PC-3 (cell line): Measurements from ENCODE around the gene NEU2. TPM values are rescaled to one million over a fixed set of nuclear protein-coding genes. Genes with fewer than 3 reads are reported as not detected.
"Not testable (repeated sequence)": the region's sequence is repeated elsewhere in the genome, so short reads cannot be mapped to it uniquely, and the experiment has no call there.

Experiments
- ATAC-seq: fragments of 200-7000 bp; cut with Tn5 transposase; 2 replicates; pipeline ENCODE4 v1.9.1; 2020; ENCODE audit warnings: mild to moderate bottlenecking, moderate library complexity
- BruUV-seq: library from RNA; stranded (reverse); fragments of 400-500 nt; replicated peaks from 2 replicates; lab custom pipeline; 2021; lab: Mats Ljungman, UMichigan
- CTCF ChIA-PET: fragments of 300-600 bp; sonication (Branson Sonifier 250); formaldehyde crosslinking; loops from one replicate; lab custom pipeline; 2022; ENCODE audit warnings: antibody characterized with exemption; lab: Charles Lee
- POLR2A ChIA-PET: fragments of 300-600 bp; sonication (Branson Sonifier 250); formaldehyde crosslinking; loops from one replicate; lab custom pipeline; 2022; ENCODE audit warnings: antibody characterized with exemption; ENCODE audit not compliant: unreplicated experiment; lab: Charles Lee
- DNase-seq: peaks from one replicate; pipeline ENCODE4 v3.0.0-alpha.2; 2015
- H2AFZ ChIP-seq: fragments of 300-600 bp; sonication (generic); 2 replicates; pipeline ENCODE4 v1.6.0; 2016; ENCODE audit warnings: antibody characterized with exemption, low read length
- H3F3A ChIP-seq: fragments of 300-600 bp; sonication (generic); one replicate; pipeline ENCODE4 v1.6.0; 2017; ENCODE audit warnings: antibody characterized with exemption, low read length, control low read depth, mild to moderate bottlenecking; ENCODE audit not compliant: unreplicated experiment
- H3K27ac ChIP-seq: fragments of 300-600 bp; sonication (generic); 2 replicates; pipeline ENCODE4 v1.5.1; 2016; ENCODE audit warnings: mild to moderate bottlenecking, low read length
- H3K27me3 ChIP-seq: fragments of 300-600 bp; sonication (generic); 2 replicates; pipeline ENCODE4 v1.6.1; 2016; ENCODE audit warnings: low read length, mixed read lengths
- H3K36me3 ChIP-seq: fragments of 300-600 bp; sonication (generic); 2 replicates; pipeline ENCODE4 v1.6.1; 2016; ENCODE audit warnings: low read depth, mixed run types, low read length, mixed read lengths
- H3K4me1 ChIP-seq: fragments of 300-600 bp; sonication (generic); 2 replicates; pipeline ENCODE4 v1.5.1; 2016; ENCODE audit warnings: low read length; ENCODE audit not compliant: insufficient read depth
- H3K4me2 ChIP-seq: fragments of 300-600 bp; sonication (generic); 2 replicates; pipeline ENCODE4 v1.6.0; 2016; ENCODE audit warnings: low read length
- H3K4me3 ChIP-seq: fragments of 300-600 bp; sonication (generic); 2 replicates; pipeline ENCODE4 v1.5.1; 2016; ENCODE audit warnings: mild to moderate bottlenecking, low read length, mixed read lengths
- H3K79me2 ChIP-seq: fragments of 300-600 bp; sonication (generic); 2 replicates; pipeline ENCODE4 v1.6.1; 2017; ENCODE audit warnings: low read length, mixed read lengths
- H3K9ac ChIP-seq: fragments of 300-600 bp; sonication (generic); 2 replicates; pipeline ENCODE4 v1.6.0; 2016; ENCODE audit warnings: mild to moderate bottlenecking, low read length
- H3K9me2 ChIP-seq: fragments of 300-600 bp; sonication (generic); replicated peaks from 2 replicates; pipeline ENCODE4 v1.6.1; 2016; ENCODE audit warnings: mixed run types, low read length, mixed read lengths
- H3K9me3 ChIP-seq: fragments of 300-600 bp; sonication (generic); 2 replicates; pipeline ENCODE4 v1.6.1; 2016; ENCODE audit warnings: low read length, mixed read lengths
- H4K20me1 ChIP-seq: fragments of 300-600 bp; sonication (generic); 2 replicates; pipeline ENCODE4 v1.6.1; 2016; ENCODE audit warnings: low read length, mixed read lengths
- EZH2 ChIP-seq: fragments of 300-600 bp; sonication (generic); IDR thresholded peaks from one replicate; pipeline ENCODE4 v1.6.1; 2017; ENCODE audit warnings: antibody characterized with exemption, mild to moderate bottlenecking, low read length; ENCODE audit not compliant: unreplicated experiment
- EZH2phosphoT487 ChIP-seq: fragments of 300-600 bp; sonication (generic); IDR thresholded peaks from 2 replicates; pipeline ENCODE4 v1.6.1; 2018; ENCODE audit warnings: mild to moderate bottlenecking, antibody characterized with exemption, low read length, borderline replicate concordance
- intact Hi-C: fragments of 100-400 bp; cut with micrococcal nuclease; formaldehyde crosslinking; loops from 2 replicates; pipeline ENCODE4 v1.9.0; 2023
- total RNA-seq: library from RNA; depleted of rRNA; stranded (reverse); fragments of >200 nt; gene quantifications from 2 replicates; pipeline ENCODE4 v1.2.3, GENCODE V29; 2014
- TF ChIP-seq, protein P1 (sequence below): fragments of 300-600 bp; sonication (generic); conservative IDR thresholded peaks from 2 replicates; pipeline ENCODE4 v1.5.1; 2017; ENCODE audit warnings: antibody characterized with exemption, low read depth, mild to moderate bottlenecking, low read length

NEU2 gene
- total RNA-seq, 1 experiment from 2014 or later = 4.5 TPM

GRCh38 chr2:233051241-233052149 lies 19.0 kb downstream of the NEU2 start:
- peak overlapping the region; percentile 15; the same call in 1 of the 2 replicates for H2AFZ ChIP-seq

GRCh38 chr2:233052517-233052916 lies 20.0 kb downstream of the NEU2 start:
- BruUV-seq, DNase-seq, H3K9me3 ChIP-seq, H3K4me3 ChIP-seq, H3K36me3 ChIP-seq, H4K20me1 ChIP-seq, H3K9me2 ChIP-seq, H2AFZ ChIP-seq, H3F3A ChIP-seq, POLR2A ChIA-PET, H3K27me3 ChIP-seq, H3K79me2 ChIP-seq, ATAC-seq: not testable (repeated sequence)
- Histone ChIP-seq H3K4me2 (peak overlapping the region; percentile 23; the same call in 1 of the 2 replicates), H3K27ac (peak overlapping the region; percentile 91), H3K4me1 (peaks cover 62% of the 10 kb centered on the region), H3K9ac (peak overlapping the region; percentile 48)
- intact Hi-C loops = loop anchor here (5.0 to 10.0 kb wide), 3 partner anchors 115 to 178 kb away; partner anchors contain the start of gene SNORC
- CTCF ChIA-PET = interaction anchor here (1.0 to 1.4 kb wide), 3 partner anchors 19 to 72 kb away, joined by 3 to 5 read pairs (median 4); no protein-coding TSS in a partner anchor

More at GRCh38 chr2:233051241-233052149, 19.0 kb downstream of the NEU2 start:
- Histone ChIP-seq H3K27me3 (no peaks in the 10 kb centered on the region), H3F3A (peaks cover 4% of the 10 kb centered on the region), H3K9me3 (no peaks in the 10 kb centered on the region), H3K4me2 (peak overlapping the region; percentile 23), H3K9ac (peak overlapping the region; percentile 48), H3K4me1 (peaks cover 62% of the 10 kb centered on the region), H3K4me3 (no peak overlapping the region), H3K79me2 (no peaks in the 10 kb centered on the region), H3K36me3 (peaks cover 2% of the 10 kb centered on the region; the same call in 1 of the 2 replicates), H4K20me1 (no peaks in the 10 kb centered on the region), H3K27ac (peak overlapping the region; percentile 91), H3K9me2 (no peaks in the 10 kb centered on the region)
- ChIA-PET CTCF (interaction anchor here (0.5 to 1.4 kb wide), 5 partner anchors 18 to 656 kb away, joined by 3 to 5 read pairs (median 3); no protein-coding TSS in a partner anchor), POLR2A (interaction anchor here (0.6 to 0.7 kb wide), 2 partner anchors 115 to 199 kb away, joined by 3 to 4 read pairs; no protein-coding TSS in a partner anchor)
- TF ChIP-seq, protein P1, sequence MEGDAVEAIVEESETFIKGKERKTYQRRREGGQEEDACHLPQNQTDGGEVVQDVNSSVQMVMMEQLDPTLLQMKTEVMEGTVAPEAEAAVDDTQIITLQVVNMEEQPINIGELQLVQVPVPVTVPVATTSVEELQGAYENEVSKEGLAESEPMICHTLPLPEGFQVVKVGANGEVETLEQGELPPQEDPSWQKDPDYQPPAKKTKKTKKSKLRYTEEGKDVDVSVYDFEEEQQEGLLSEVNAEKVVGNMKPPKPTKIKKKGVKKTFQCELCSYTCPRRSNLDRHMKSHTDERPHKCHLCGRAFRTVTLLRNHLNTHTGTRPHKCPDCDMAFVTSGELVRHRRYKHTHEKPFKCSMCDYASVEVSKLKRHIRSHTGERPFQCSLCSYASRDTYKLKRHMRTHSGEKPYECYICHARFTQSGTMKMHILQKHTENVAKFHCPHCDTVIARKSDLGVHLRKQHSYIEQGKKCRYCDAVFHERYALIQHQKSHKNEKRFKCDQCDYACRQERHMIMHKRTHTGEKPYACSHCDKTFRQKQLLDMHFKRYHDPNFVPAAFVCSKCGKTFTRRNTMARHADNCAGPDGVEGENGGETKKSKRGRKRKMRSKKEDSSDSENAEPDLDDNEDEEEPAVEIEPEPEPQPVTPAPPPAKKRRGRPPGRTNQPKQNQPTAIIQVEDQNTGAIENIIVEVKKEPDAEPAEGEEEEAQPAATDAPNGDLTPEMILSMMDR = no peak
- TF ChIP-seq EZH2 = no peak
- TF ChIP-seq EZH2phosphoT487 = no peak
- intact Hi-C loops = loop anchor here (5.0 to 10.0 kb wide), 3 partner anchors 116 to 177 kb away; partner anchors contain the start of gene SNORC
- no TSS peak for BruUV-seq
- ATAC-seq (peak; percentile 78), DNase-seq (peak; percentile 95)

GRCh38 chr2:233053928-233054784 lies 21.7 kb downstream of the NEU2 start:
- Histone ChIP-seq H3K9me3 (no peaks in the 10 kb centered on the region), H2AFZ (peak overlapping the region; percentile 33; the same call in 1 of the 2 replicates), H3K4me1 (peaks cover 50% of the 10 kb centered on the region), H3K9ac (no peak overlapping the region), H3K27me3 (no peaks in the 10 kb centered on the region), H3F3A (peaks cover 4% of the 10 kb centered on the region), H3K4me2 (no peak overlapping the region), H3K9me2 (no peaks in the 10 kb centered on the region), H3K79me2 (no peaks in the 10 kb centered on the region), H3K36me3 (peaks cover 2% of the 10 kb centered on the region; the same call in 1 of the 2 replicates), H3K27ac (no peak overlapping the region), H4K20me1 (no peaks in the 10 kb centered on the region), H3K4me3 (no peak overlapping the region)
- no TSS peak for BruUV-seq
- ATAC-seq (no peak), DNase-seq (peak; percentile 62)
- POLR2A ChIA-PET = no interaction called here
- intact Hi-C loops = loop anchor here (5.0 to 10.0 kb wide), 3 partner anchors 113 to 179 kb away; partner anchors contain the start of gene SNORC
- CTCF ChIA-PET = interaction anchor here (0.5 to 0.6 kb wide), 2 partner anchors 8 to 21 kb away, joined by 3 to 5 read pairs; no protein-coding TSS in a partner anchor
- no peak for TF ChIP-seq EZH2phosphoT487
- TF ChIP-seq, protein P1 = peak; percentile 96
